Measurements from ENCODE around the gene NUBP1.

The NUBP1 gene

DNA sequence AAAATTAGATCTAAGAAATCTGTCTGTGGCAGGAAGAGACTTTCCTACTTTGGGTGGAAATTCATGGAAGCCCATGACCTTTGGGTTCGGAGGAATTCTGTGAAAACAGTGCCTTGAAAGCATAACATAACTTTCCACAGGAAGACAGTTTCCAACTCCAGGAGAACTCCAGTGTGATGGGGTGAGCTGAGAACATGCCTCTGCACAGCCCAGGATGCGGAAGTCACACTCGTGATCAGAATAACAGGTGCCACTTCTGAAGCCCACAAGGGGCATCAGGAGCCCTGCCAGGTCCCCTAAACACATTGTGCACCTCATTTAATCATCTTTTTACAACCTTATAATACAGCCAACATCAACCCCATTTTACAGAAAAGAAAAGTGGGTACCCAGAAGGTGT is 65.2 kb downstream of the NUBP1 start:
- no peak for DNase-seq

DNA sequence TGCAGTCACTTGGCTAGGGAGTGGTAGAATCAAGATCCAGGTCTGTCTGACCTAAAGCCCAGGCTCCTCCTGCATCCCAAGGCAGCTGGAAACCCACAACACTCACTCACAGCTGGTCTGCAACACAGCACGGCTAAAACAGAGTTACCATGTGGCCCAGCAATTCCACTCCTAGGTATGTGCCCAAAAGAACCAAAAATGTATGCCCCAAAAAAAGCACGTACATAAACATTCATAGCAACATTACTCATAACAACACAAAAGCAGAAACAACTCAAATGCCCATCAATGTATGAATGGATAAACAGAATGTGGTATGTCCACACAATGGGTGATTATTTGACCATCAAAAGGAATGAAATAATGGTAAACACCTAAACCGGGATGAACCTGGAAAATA is 66.1 kb downstream of the NUBP1 start:
- no peak for DNase-seq

DNA sequence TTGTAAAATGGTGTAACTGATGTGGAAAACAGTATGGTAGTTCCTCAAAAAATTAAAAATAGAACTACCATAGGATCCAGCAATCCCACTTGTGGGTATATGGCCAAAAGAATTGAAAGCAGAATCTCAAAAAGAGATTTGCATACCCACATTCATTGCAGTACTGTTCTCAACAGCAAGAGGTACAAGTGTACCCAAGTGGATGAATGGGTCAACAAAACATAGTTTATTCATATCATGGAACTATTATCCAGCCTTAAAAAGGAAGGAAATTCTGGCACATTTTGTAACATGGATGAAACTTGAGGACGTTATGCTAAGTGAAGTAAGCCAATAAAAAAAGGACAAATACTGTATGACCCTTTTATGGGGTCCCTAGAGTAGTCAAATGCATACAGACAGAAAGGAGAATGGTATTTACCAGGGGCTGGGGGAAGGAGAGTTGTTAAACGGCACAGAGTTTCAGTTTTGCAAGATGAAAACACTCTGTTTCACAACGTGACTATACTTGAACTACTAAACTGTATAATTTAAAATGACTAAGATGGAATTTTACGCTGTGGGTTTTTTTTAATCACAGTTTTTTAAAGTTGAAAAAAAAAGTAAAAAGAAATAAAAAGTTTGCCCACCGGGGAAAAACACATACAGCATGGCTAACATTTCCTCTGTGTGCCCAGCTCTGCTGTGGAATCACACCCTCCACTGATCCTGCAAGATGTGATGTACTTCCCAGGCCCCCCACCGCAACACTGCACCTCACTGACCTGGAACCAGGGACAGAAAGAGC is 68.9 kb downstream of the NUBP1 start:
- no peak for DNase-seq

DNA sequence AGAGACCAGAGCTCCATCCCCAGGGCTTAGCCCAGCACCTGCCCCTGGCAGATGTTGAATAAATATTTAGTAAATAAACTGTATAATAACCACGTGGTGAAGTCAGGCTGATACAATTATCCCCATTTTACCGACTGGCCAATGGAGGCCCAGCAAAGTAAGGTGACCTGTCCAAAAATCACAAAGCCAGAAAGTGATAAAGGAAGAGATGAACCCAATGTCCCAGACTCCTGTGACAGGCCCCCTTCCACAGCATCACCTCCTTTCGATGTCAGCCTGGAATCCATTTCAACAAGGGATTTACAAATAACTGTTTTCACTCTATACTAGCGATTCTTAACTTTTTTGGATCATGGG is 69.4 kb downstream of the NUBP1 start:
- no peak for DNase-seq

DNA sequence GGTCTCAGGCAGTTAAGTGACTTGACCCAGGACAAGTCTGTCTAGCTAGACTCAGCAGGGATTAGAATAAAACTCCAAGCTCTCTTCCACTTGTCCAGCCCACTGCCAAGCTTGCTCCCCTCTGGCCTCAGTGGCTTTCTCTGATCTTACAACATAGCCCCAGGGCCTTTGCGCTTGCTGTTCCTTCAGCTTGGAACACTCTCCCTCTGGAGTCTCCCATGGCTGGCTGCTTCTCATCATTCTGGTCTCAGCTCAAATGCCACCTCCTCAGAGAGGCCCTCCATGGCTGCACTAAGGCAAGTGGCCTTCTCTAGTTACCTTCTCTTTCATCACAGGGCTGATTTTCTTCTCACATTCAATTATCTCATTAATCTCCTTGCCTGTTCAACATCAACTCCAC is 73.9 kb downstream of the NUBP1 start:
- DNase-seq: no peak

DNA sequence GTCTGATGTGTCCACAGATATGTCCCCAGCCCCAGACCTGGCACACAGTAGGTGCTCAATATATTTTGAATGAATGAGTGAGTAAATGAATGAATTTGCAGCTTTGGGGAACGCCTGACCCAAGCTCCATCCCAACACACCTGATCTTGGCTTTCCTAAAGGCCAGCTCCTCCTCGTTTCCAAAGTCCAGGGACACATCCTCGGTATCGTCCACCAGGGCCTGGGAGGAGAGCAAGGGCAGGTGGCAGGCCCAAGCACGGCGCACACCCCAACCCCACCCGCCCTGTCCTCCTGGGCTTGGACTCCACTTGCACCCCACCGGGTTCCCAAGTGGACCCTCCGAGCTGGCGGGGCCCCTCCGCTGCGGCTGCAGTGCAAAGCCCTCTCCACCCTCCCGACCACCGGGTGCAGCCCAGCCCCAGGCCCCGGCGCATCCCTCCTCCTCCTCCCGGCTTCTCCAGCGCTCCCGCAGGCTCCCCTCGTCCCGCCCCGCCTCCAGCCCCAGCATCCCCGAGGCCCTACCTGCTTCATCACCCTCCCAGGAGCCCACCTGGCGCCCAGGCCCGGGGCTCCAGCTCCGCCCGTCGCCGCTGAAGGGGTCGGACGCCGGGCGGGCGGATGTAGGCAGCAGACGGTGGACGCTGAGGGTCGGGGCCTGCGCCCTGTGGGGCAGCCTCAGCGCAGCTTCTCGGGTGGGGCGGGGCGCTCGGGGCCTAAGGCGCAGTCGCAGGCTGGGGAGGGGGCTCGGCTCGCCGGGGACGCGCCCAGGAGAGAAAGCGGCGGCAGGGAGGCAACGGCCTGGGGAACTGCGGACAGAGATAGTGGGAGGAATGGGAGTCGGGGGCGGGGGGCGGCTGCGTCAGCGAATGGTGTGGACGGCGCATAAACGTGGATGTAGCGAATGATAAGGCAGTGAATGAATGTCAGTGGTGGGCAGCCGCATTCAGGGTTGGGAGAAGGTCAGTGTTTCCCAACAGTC is 74.6 kb downstream of the NUBP1 start, which contains the start of gene TVP23A:
Gene TVP23A, minus strand, starts transcription at position 832 of the 979 bp plus-strand sequence. Its CDS starts 301 bp downstream, at position 531.
- DNase-seq: no peak
